Kidney glomerular epithelial cell (primary cell): ENCODE measurements around the gene ANTXR1.

ENCODE experiments used
- DNase-seq: peaks from one replicate; lab custom pipeline; 2025; lab: John Stamatoyannopoulos, UW

ANTXR1 gene

DNA sequence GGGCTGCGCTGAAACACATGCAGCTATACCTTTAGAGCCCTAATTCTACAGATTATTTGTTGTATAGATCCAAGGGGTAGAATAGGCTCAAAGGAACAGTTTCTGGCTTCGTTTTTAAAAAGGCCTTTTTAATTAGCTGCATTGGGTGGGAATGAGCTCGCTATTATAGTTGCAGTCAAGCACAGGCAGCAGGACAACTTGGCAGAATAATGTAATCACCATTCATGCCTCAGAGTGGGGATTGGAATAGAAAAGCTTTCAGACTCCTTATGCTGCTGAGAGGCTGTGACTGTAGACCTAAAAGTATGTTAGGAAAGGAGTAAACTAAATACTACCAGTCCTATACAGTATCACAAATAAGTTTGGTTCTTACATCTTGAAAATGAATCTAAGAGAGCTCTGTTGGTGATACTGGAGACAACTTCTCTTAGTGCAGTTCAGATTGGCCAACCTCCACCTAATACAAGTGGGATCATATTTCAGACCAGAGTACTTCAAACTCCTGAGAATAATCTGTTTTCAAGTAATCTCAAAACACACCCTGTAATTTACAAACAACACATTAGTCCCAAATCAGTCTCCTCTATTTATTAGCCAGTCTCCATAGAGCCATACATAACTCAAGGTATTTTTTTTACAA is 121.4 kb downstream of the ANTXR1 start:
- DNase-seq, result no peak

DNA sequence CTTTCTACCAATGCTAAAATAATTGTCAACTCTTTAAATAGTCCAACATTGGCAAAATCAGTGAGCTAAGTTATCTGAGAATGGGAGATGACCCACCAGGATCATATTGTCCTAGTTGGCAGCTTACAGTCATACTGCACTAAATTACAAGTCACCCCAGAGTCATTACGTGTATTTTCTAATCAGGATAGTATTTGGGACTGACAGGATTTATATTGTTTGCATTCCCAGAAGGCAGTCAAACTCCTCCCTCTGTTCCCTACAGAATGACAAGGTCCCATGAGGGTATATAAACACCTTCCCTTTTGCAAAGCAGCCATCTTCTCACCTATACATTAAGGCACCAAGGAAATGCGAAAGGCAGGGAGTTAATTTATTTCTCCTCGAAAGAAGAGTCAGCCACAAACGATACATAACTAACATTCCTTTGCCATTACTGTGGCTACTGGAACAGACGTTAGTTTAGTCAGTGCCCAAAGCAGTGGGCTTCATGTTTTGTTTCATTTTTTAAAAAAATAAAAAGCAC is 125.3 kb downstream of the ANTXR1 start:
- peak; percentile 86 for DNase-seq

DNA sequence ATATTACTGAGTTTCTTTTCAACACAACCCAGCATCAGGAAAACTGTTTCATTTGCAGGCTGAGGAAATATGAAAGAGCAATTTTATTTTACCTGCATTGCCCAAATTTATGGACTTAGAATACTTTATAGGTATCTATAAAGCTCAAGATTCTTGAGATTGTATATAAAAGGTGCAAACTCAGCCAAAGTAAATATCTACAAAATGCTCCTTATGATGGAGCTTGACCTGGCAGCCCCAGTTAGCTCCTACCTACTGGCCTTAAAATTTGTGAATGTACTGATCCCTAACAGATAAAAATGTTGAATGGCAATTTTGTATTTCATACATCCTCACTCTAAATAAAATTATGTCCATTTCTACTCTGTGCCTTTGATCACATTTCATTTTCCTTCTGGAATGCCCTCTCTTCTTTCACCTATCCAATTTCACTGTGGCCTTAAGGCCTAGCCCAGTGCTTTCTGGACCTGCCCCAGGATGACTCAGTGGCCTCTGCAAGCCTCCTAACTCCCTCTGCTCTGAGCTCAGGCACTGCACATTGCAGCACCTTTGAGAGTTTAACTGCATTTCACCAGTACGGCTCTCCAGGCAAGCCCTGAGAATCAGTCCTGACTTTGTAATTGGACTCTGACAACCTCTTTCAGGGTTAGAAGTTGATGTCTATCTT is 125.9 kb downstream of the ANTXR1 start:
- peak; percentile 77 for DNase-seq

DNA sequence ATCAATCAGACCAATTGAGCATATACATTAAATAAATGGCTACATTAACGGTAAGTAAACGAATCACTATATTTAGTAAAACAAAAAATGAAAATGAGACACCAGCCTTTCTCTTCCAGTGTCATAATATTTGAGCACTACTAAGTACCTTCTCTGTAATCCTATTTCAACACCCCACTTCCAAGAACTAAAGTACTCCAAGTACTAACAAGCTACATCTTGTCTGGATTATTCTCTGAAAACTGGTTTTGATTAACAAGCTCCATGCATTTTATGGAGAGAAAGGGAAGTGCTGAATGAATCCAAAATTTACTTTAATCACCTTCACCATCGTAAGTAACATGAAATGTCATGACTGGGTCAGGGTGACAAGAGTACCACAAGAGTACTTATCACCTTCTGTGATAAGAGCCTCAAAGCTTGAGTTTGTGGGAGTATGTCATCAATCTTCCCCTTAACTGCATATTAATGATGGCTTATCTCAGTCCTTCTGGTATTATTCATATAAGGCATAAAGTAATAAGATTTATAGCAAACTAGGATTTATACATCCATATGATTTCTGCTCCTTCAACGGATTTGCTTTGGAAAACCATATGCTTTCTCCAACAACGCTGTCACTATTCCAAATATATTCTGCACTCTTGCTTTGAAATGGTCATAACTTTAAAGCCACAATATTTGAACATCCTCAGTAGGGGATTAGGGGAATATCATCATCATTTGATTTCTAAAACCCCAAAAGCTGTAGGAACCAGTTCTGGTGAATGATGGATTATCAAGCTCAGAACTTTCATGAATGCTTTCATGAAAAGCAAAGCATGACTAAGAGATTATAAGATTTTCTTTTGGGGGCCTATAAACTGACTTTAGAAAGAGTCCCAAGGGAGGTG is 127.0 kb downstream of the ANTXR1 start:
- DNase-seq, result no peak

DNA sequence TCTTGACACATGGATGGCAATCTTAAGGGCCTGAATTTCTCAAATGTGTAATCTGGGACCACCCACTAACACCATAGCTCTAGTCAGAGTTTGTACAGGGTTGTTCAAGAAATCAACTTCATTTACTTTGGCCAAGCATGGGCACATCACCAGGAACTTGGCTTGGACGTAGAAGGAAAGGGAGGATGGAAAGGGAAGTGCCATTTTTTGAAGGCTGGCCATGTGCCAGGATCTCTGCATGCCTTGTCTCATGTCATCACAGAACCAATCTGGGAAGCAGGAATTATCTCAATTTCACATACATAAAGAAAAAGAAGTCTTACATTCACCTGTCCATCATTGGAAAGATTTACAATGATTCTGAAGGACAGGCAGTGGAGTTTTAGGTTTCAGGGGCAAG is 128.1 kb downstream of the ANTXR1 start:
- no peak for DNase-seq

DNA sequence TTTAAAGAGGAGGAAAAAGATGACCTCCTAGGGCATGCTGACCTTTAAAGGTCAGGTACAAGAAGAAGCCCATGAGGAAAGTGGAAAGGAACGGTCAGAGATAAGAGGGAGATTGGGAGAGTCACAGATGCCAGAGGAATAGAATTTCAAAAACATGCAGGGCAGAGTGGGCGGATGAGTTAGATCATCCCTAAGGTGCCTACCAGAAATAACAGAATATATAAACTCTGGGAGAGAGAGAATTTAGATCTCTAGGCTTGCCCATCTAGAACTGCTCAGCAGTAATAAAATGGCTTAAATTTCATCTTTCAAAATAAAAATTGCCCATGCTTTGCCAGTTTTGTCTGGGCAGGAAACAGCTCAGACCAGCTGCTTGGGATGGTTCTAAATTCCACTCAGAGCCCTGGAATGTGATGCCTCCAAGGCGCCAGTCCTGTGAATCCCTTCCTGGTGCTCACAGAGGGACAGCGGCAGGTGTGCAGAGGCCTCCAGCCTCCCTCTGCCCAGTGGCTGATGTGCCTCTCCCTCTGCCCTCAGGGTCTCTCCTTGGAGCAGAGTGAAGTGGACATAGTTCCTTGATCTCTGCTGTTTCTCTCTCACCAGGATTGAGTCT is 130.9 kb downstream of the ANTXR1 start:
- DNase-seq, result peak; percentile 24

DNA sequence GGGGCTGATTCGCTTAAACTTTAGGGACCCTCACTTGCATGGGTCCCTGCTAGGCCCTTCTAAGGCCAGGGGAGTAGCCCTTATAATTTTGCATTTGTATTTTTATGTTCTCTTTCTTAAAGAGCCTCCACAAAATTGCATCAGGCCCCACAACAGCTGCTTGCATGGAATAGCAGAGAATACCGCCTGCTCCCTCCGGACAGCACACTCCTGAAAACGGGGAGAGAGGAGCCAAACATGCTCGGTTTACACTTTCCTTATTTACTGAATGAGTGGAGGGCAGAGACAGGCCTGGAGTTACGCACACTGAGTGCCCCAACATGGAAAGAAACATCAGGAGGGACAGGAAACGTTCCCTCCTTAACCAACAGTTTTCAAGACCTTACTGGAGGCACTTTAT is 132.2 kb downstream of the ANTXR1 start:
- DNase-seq, result no peak

DNA sequence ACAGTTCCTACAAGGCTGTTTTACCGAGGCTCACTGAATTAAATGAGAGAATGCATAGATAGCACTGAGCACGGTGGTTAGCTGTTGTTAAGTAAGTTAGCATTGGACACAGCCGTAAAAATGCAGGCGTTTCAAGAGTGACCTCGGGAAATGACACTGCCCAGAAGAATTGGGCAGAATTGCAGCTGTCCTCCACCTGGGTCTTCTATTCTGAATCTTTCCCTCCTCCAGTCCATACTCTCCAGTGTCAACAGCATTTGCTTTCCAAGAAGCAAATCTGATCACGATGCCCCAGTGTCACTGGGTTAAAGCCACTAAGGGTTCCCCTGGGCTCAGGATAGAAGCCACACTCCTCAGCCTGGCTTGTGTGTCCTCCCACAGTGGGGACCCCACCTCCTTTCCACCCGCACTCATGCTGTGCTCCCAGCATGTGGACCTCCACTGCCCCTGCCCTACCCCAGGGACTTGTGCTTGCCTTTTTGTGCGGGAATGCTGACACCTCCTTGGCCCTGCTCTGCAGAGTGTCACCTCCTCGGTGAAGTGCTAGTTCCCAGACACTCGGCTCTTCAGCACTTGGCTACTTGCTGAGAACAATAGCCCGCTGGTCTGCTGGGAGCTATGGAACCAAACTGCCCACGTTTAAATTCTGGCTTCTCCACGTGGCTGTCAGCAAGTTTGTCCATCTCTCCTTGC is 135.0 kb downstream of the ANTXR1 start:
- no peak for DNase-seq

DNA sequence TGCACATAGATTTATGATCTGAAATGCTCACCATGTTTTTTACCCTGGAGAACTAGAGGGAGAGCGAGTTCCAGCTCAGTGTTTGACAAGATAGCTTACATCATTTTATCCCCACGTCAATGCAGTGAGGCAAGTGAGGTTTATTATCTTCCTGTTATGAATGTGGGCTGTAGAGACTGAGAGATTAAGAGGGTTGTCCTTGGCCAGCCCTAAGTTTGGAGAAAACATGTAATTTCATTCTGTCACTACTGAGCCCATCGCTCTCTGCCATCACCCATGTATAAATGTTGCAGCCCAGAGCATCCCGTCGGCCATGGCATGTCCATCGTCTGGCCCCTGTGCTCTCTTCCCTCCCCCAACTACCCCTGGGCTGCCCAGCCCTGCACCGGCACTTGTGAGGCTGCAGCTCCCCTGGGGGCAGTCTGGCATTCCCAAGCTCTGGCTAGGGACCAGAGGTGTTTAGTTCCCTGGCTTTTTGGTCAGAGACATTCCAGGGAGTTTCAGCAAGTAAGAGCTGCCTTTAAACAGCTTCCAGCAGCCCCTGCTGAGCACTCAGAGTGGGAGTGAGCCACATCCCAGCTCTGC is 136.7 kb downstream of the ANTXR1 start:
- DNase-seq, result no peak

DNA sequence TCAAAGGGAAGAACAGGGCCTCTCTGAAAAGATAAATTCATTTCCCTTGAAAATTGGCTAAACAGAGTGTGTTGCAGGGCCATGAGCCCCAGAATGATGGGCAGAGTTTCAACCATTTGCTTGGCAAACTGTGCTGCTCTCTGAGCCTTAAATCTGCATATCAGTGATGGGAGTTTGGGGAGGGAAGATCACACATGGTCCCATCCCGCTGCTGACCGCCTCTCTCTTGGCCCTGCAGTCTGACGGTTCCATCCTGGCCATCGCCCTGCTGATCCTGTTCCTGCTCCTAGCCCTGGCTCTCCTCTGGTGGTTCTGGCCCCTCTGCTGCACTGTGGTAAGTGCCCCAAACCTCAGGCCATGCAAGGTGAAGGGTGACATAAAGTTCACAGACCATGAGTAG is 139.0 kb downstream of the ANTXR1 start:
- DNase-seq, result no peak

DNA sequence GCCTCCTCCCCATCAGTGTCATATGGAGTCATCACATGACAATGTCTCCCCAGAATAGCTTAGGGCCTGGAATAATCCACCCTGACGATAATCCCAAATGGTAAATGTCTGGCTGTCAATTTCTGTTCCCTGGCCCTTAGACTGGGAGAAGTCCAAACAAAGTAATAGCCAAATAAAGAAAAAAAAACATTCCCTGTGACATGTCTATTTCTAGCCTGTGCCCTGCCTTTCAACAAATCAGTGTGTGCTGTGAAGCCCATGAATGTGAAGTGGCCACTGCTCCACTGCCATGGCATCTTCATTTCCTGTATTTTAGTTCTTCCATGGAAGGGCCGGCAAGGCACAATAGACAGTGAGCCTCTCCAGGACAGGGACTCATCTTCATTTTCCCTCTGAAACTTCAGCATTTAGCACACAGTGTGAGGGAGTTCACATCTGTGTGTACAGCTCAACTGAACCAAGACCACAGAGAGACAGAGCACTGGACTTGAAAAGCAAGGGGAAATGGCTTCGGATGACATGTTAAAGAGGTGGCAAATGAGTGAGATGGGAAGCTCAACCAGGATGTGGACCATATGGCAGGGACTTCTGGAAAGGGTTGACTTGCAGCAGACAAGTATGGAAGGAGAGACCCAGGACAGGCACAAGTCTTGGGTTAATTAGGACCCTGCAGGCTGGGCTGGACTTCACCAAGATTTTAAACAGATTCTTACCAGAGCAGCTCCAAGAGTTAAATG is 140.0 kb downstream of the ANTXR1 start:
- DNase-seq, result no peak

DNA sequence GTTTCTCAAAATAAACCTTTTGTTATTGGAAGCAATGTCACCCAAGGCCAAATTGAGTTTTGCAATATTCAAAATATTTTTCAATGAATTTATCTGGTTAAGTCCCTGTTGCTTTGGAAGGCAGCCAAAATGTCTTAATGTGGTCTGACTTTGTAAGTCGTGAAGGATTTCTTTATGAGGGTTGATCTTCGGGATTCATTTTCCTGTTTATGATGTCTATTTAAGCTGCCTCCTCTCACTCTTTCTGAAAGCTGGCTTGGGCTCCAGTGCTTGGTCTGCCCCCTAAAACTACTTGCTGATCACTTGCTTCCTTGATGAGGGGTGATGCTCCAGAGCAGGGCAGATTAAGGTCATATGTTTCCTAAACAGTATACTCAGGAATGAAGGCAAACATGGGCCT is 141.1 kb downstream of the ANTXR1 start:
- DNase-seq, result no peak

DNA sequence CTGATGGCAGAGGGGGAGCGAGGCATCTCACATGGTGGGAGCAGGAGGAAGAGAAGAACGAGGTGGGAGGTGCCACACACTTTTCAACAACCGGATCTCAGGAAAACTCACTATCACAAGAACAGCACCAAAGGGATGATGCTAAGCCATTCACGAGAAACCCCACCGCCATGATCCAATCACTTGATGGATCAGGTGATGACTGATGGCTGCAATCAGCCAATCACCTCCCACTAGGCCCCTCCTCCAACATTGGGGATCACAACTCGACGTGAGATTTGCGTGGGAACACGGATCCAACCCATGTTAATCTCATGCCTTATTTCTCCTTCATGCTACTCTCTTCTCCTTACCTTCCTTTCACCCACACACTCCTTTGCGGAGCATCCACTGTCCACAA is 143.6 kb downstream of the ANTXR1 start:
- no peak for DNase-seq

DNA sequence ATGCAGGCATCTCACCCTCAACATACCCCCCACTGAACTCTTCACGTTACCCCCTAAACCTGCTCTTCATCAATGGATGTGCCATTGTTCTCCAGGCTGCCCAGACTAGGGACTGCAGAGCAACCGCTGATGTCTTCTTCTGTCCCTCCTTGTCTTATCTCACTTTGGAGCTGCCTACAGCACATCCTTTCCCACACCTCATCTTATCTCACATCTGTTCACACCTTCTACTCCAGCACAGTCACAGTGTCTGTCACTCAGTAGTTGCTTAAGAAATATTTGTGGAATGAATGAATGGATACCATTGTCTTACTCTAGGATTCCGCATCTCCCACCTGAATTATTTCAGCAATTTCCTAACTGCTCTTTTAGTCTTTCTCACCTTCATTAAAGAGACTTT is 144.5 kb downstream of the ANTXR1 start:
- no peak for DNase-seq

DNA sequence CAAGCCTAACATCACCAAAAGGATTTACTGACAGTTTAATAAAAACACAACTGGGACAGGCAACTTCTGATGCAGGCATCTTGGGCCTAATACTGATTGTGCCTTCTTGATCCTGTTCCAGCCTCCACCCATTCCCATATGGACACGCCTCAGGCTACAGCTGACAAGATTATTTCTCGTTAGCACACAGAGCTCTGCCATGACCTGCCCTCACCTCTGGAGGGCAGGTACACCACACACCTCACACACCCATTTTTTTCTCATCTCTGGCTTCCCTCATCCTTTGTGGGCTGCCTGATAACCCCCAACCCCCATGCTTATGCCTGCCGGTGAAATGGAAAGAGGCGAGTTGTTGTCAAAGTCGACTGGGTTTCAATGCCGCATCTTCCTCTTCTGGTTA is 147.0 kb downstream of the ANTXR1 start:
- DNase-seq, result no peak

DNA sequence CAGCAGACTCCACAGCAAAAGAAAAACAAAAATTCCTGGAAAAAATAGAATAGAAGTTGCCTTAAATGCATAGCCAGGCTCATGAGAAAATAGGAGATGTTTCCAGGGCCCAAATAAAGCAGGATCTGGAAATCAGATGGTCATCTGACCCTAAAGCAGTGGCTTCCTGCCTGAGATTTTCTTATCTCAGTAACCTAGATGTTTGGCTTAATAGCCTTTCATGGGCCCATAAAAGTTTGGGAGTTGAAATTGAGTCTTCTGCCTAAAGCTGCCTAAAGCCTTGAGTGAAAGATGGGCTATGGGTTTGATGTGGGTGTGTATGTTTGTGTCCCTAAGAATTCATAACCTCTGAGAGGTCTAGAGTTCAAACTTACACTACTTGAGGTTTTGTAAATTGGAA is 149.1 kb downstream of the ANTXR1 start:
- no peak for DNase-seq

DNA sequence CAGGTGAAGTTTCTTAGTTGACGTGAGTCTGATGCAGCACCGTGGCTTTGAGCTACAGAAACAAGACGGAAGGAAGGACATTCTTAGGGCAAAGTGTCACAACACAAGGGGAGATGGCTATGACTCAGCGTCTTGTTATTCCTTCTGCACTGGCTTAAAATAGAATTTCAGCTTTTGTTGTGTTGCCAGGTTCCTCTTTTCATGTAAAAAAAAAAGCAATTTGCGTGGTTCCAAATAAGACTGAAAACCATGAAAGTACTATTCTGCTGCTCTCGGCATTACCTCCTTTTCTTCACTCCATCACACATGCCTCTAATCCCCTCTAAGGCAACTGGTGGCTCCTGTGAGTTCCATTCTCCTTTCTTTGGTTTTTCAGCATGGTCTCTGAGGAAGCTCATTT is 150.1 kb downstream of the ANTXR1 start:
- DNase-seq, result peak; percentile 78

DNA sequence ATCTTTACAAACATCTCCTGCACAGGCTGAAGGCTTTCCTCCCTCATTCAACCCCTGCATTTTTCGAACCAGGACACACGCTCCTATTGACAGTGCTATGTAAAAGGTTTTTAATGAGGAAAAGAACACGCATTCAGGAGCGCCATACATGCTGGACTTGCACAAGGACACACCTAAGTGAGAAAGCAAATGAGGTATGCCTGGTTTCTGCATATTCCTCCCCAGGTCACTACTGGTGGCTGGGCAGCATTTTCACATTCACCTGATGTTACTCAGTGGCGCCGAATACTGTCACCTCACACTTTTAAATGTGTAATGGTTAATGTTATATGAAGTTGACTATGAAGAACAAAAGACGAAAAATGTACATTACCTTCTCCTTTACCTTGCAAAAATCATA is 150.6 kb downstream of the ANTXR1 start:
- no peak for DNase-seq

DNA sequence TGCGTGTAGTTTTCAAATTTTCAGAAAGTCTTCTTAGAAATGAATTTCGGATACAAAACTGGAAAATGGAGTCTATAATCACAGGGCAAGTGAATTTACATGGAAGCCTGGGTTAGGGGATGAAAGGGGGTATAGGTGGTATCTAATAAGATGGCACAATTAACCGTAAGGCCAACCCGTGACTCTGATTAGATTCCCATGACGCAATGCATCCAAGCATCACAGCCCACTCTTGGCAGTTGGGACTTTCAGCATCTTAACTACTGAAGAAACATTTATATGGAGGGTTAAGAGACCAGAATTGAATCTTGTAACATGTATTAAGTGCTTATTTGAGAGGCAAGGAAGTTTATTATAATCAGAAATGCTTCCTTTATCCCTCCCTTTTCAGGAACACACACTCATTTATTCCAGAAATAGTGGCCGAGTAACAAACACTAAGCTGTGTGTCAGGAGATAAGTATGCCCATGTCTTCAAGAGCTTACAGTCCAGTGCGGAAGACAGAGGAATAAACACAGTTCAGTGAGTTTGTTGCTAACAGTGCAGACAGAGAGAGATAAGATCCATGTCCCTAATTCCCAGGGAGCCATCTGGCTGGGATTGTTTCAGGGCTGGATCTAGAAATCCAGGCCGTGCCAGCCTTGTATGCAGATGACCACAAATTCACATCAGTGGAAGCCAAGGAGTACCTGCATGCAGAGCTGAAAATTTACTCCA is 151.2 kb downstream of the ANTXR1 start:
- peak; percentile 14 for DNase-seq
